GM11168 (cell line): ENCODE measurements around the gene CEBPA.

Source experiments
- in situ Hi-C: fragments of 300-500 bp; cut with MboI; formaldehyde crosslinking; loops from one replicate; pipeline ENCODE4 v1.12.0; 2022; ENCODE audit warnings: low sequenced_read_pairs; ENCODE audit not compliant: unreplicated experiment

The CEBPA gene

DNA sequence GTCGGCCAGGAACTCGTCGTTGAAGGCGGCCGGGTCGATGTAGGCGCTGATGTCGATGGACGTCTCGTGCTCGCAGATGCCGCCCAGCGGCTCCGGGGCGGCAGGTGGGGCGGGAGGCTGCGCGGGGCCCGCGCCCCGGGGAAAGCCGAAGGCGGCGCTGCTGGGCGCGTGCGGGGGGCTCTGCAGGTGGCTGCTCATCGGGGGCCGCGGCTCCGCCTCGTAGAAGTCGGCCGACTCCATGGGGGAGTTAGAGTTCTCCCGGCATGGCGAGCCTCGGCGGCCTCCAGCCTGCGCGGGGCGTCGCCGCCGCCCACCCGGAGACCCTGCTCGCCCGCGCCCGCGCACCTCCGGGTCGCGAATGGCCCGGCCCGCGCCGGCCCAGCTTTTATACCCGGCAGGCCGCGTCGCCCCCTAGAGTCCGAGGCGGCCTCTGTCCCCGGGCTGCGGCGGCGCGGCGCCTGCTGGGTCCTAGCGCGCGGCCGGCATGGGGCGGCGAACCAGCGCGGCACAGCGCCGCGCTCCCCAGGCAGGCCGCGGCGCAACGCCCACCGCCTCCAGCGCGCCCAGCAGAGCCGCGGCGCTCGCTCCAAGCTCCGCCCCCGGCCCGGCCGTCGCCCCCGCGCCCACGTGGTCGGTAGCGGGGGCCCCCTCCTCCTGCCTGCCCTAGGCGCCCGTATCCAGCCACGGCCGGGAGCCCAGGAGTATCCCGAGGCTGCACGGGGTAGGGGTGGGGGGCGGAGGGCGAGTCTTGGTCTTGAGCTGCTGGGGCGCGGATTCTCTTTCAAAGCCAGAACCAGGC is at the start of gene CEBPA:
TSS of gene CEBPA (minus strand) at position 360 of the 799 bp plus-strand sequence. CDS start at position 240, 120 bp downstream.
- in situ Hi-C loops: no loop called here

DNA sequence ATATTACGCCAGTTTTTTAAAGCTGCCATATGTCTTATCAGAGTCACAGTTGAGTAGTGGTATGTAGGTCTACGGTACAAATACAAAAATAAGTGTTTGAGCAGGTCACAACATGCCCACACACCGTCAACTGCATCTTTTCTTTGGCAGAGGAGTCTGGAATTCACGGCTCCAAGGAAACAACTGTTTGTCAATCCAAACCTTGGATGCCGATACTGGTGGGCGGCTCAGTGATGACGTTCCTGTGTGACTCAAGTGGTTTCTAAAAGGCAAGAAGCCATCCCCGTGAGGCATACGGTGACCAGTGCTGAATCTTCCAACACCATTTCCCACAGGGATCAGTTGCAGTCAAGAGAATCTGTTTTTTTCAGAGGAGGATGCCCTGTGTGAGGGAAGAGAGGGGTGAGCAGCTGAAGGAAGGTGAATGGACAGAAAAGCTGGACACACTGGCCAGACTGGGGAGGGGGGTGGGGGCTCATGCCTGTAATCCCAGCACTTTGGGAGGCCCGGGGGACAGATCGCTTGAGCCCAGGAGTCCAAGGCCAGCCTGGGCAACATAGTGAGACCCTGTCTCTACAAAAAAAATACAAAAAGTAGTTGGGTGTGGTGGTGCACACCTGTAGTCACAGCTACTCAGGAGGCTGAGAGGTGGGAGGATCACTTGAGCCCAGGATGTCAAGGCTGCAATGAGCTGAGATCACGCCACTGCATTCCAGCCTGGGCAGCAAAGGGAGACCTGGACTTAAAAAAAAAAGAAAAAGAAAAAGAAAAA is 48.4 kb upstream of the CEBPA start:
- in situ Hi-C loops: no loop called here

DNA sequence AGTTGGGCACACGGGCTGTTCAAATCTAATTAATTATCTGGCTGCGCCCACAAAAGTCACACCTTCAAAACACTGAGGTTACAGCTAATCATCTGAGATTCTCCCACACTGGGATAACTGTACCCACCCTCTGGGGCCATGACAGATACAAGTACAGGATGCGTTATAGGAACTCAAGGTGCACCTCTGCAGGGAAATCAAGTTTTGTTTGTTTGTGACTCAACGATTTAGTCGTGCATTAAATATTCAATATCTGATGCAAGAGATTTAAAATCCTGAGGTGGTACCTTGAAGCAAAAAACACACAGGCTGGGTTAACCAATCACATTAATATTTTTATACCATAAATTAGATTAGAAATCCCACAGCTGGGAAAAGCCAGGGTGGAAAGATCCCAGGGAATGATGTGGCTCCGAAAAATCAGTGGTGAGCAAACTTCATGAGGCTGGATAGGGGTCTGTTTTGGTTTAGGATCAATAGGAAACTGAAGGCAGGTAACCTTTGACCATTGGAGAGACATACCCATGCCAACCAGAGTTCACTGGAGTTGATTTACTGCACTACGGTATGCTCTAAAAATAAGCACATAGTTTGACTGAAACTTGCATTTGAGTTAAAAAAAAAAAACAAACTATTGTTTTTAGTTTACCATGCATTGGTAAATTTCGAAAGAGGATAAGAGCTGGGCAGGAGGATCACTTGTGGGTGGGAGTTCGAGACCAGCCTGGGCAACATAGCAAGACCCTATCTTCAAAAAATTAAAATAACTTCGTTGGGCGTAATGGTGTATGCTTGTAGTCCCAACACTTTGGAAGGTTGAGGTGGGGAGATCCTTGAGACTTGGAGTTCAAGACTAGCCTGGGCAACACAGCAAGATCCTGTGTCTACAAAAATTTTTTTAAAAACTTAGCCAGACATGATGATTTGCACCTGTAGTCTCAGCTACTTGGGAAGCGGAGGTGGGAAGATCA is 47.3 kb upstream of the CEBPA start:
- in situ Hi-C loops: no loop called here

DNA sequence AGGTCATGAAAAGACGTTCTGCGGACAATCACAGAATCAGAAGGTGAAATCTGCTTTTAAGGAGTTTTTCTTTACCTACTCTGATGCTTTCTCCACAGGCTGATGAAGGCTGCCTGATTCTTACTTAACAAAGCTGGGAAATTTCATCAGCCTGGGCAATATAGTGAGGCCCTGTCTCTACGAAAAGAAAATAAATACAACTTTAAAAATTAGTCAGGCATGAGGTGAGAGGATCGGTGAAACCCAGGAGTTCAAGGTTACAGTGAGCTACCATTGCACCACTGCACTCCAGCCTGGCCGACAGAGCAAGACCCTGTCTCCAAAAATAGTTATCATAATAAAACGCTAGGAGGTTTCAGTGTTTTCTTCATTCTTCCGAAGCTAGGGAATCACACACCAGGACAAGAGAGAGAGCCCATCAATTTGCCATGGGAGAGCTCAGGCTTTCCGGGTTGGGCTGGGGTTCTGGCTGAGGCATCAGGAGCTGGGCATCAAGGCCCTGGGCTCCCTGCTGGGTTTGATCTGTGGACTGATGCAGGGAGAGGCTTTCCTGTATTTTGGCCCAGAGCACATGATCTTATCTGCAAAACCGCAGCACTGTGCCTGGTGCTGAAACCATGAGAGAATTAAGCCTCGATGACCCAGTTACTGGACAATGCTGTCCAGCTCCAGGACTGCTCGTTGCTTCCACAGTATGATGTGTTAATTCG is 46.1 kb upstream of the CEBPA start:
- in situ Hi-C loops: no loop called here

DNA sequence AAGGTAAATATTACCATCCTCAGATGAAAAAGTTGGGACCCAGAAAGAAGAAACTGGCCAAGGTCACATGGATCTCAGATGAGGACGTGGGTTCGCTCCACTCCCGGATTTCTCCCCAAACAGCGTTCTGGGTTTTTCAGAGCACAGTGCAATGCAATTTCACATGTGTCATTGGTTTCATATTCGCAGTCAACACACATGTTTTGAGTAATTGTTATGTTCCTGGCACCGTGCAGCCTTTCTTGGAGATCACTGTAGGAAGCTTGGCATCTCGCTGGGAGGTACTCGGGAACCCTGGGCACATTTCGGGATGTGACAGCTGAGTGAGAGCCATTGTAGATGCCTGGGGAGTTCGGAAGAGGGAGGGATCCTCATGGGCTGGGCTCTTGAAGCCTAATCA is 45.0 kb upstream of the CEBPA start:
- in situ Hi-C loops: no loop called here

DNA sequence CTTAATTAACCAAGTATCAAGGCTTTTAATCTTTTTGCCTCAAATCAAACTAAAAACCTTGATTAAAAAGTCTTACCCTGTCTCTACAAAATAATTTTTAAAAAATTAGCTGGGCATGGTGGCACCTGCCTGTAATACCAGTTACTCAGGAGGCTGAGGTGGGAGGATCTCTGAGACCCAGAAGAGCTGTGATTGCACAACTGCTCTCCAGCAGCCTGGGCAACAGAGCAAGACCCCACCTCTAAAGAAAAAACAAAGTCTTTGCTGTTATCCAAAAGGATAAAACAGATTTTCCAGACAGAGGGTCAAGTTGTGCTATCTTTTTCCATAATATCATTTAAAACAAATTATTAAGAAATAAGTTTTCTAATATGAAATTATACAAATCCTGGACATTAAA is 44.3 kb upstream of the CEBPA start:
- in situ Hi-C loops: no loop called here

DNA sequence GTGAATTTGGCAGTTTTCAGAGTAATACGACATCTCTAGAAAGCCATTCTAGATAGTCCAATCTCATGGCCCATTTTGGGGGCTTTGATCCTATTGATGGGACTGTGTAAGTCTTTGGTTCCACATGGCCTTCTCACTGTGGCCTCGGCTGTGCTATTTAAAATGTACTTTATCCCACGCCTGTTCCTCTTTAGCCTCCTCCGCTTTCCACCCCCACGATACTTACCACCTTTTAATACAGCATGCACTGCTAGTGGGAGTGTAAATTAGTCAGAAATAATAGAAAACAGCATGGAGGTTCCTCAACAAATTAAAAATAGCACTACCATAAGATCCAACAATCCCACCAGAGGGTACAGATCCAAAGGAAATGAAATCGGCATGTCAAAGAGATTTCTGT is 42.8 kb upstream of the CEBPA start:
- in situ Hi-C loops: no loop called here

DNA sequence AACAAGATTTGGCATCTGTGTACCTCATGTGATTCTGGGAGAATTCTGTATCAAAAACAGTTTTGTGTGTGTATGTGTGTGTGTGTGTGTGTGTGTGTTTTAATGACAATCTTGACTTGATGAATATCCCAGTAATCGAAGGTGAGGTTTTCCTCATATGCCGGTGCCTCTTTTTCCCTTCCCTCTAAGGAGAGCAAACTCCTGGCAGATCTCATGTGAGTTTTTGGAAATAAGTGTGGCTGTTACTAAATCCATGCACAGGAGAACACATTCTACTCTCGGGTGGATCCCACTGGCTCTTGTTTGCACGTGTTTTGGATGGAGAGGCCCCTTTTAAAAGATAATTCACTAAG is 42.2 kb upstream of the CEBPA start:
- in situ Hi-C loops: no loop called here

DNA sequence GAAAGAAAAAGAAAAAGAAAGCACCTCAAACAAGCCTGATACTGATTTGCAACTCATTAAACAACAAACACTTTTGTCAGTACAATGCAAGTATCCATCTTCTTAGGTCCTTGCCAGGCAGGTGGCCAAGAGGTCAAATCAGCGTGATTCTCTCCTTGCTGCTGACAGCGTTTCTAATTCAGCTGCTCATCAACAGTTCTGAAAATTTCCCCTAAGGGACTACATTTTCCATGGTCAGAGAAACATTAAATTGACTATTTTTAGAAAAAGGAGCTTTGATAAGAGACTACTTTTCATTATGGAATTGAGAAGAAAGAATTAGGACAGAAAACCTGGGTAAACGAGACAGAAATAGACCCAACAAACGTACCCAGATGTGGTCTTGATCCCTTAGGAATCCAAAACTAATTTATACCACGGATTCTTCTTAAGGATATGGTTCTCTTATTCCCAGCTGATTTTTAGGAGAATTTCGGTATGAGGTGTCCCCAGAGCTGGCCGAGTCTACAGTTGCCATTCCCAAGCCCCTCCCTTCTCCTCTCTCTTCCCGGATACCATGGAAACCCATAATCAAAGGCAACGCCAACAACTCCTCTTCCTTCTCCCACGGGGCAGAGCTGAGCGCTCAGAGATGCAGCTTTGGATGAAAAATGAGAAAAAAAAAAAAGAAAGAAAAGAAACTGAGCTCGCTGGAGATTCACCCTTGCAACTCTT is 41.7 kb upstream of the CEBPA start:
- in situ Hi-C loops: no loop called here

DNA sequence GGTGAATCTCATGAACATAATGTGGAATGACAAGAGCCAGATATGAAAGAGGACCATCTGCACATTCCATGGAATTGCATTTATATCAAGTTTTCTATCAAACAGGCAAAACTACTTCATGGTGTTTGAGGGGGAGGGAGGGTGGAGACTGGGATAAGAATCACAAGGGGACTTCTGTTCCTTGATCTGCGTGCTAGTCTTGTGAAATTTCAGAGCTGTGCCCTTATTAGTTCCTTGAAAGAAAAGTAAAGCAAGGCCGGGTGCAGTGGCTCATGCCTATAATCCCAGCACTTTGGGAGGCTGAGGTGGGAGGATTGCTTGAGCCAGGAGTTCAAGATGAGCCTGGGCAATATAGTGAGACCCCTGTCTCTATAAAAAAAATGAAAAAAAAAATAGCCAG is 41.0 kb upstream of the CEBPA start:
- in situ Hi-C loops: no loop called here

DNA sequence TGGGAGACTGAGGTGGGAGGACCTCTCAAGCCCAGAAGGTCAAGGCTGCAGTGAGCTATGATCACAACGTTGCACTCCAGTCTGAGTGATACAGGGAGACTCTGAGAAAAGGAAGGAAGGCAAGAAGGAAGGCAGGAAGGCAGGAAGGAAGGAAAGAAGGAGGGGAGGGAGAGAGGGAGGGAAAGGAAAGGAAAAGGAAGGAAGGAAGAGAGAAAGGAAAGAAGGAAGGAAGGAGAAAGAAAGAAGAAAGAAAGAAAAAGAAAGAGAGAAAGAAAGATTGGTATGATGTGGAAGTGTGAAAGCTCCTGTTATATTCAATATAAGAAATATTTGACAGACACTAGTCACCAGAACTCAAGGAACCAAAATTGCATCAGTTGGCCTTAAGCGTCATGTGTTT is 38.7 kb upstream of the CEBPA start:
- in situ Hi-C loops: no loop called here

DNA sequence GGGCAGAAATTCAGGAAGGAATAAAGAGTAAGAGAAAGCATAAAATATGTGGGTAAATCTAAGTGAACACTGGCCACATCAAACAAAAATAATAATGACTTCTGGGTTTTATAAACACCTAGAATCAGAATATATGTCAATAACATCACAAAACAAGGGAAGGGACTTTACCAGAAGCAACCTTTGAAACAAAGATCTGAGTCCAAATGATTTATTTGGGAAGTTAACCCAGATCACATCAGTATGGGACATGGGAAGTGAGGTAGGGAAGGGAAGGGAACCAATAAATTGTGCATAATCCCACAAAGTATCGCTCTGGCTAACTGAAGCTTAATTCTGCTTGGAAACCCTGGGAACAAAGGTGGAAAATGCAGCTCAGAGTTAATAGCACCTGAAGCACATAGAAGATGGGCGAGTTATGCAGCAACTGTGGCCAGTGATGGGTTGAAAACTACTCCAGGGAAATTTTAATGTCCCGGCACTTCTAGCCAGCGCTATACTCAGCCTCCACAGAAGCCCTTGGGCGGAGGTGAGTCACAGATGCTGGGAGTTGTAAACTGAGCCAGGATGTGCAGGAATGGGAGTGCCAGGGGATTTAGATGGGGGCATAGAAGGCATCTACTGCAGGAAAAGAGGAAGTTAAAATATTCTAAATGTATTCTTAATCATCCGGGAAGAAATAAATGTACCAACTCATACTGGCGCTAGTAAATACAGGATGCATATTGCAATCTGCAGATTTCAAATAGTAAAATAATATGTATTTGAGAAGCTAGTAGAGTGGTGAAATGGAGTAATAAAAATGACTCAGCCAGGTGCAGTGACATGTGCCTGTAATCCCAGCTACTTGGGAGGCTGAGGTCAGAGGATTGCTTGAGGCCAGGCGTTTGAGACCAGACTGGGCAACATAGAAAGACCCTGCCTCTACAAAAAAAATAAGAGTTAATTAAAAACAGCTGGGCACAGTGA is 37.0 kb upstream of the CEBPA start:
- in situ Hi-C loops: no loop called here

DNA sequence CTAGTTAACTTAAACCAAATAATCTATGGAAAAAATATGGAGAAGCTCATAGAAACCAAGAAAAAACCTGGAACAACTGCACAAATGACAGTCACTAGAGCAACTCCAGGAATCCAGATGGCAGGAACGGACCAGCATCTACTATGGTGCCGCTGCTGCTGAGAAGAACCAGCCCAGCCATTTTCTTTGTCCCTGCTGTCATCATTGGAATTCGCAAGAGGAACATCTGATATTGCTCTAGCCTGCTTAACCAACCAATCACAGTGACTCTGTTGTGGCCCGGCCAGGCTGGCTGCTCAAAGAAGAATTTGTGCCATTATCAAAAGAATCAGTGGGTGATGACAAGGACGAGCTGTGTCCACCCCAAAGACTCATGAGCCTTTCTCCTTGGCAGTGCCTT is 33.1 kb upstream of the CEBPA start:
- in situ Hi-C loops: no loop called here

DNA sequence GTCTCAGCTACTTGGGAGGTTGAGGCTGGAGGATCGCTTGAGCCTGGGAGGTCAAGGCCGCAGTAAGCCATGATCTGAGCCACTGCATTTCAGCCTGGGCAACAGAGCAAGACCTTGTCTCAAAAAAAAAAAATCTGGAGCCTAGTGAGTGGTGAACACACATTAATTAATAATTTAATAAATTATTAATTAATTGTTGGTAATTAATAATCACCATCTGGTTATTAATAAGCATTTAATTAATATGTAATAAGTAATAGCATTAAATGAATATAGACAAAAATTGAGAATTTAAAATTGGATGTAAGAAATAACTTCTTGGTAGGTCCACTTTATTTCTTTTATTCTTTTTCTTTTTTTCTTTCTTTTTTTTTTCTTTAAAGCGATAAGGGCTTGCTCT is 31.9 kb upstream of the CEBPA start:
- in situ Hi-C loops: no loop called here

DNA sequence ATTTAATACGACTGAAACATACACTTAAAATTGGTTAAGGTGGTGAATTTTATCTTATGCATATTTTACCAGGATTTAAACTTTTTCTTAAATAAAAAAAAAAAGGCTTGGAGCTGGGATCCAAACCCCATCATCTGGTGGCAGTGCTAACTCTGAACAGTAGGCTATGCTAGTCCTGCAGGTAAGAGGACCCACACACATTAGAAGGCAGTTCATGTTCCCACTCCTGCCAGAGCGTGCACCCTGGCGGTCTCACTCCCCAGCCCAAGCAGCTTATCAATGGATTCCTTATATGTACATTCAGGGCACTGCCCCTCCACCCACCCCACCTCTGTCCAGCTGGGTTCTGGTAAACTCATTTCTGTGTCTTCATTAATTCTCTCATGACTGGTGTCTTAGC is 31.3 kb upstream of the CEBPA start:
- in situ Hi-C loops: no loop called here

DNA sequence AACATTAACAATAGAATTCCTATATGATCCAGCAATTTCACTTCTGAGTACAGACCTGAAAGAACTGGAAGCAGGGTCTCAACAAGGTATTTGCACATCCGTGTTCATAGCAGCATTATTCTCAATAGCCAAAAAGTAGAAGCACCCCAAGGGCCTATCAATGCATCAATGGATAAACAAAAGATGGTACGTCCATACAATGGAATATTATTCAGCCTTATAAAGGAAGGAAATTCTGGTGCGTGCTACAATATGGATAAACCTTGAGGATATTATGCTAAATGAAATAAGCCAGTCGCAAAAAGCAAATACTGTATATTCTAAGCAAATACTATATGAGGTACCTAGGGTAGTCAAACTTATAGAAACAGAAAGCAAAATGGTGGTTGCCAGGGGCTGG is 30.8 kb upstream of the CEBPA start:
- in situ Hi-C loops: no loop called here

DNA sequence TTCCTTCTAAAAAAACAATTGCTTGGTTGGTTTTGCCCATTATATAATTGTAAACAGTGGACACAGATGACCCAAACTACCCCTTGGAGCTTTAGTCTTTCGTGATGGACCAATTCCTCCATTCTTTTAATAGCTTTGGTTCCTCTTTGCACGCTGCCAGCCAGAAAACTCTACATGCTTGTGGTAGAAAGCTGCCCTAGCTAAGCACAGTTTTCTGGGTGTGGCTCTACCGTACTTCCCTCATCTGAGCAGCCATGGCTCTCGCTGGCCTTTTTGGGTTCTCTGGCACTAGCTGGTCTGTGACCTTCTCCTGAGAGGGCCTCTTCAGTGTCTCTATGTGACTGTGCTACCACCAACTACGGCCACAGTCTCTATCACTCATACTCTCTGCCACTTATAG is 29.9 kb upstream of the CEBPA start:
- in situ Hi-C loops: no loop called here

DNA sequence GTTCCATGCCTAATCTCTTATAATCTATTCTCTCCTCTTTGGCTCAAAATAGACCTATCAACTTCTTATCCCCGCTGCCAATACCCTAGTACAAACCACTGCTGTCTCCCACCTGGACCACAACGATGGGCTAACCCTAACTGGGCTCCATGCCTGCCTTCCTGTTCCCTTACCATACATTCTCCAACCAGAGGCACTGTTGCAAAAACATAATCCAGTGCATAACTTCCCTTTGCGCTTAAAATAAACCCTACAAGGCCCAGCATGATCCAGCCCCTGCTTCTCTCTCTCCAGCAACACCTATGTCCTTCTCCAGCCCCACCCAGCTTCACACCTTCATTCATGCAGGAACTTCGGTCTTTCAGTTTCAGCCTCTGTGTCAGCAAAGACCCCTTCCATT is 27.4 kb upstream of the CEBPA start:
- in situ Hi-C loops: no loop called here
